ENCODE measurements around the gene IL17B. TPM values are rescaled to one million over a fixed set of nuclear protein-coding genes. Genes with fewer than 3 reads are reported as not detected.

Gene IL17B
- total and polyA plus RNA-seq, 2 of the 13 experiments (the other 11 are each of a cell fraction or from before 2014, with no cell fraction given), result 0.29 to 2.6 TPM

- no TSS peak for BruUV-seq (replicated peaks)
- Histone ChIP-seq H4K20me1 (ENCODE audit: insufficient read depth, low read length) (no peaks in the 10 kb centered on the region), H2AFZ (ENCODE audit: low read length) (no peak overlapping the region), H3K27ac (ENCODE audit: extremely low read length, insufficient read depth, low read length) (no peak overlapping the region), H3K9me3 (ENCODE audit: low read length) (no peaks in the 10 kb centered on the region), H3K36me3 (replicated peaks in 1 of 2; ENCODE audit: control insufficient read depth in 1 of 2, insufficient read depth in 2 of 2, low read length in 2 of 2) (no peaks in the 10 kb centered on the region), H3K9ac (ENCODE audit: insufficient read depth, low read depth, low read length) (no peak overlapping the region), H3K4me3 (replicated peaks in 1 of 3; ENCODE audit: insufficient read depth in 1 of 3, low read depth in 2 of 3, low read length in 3 of 3) (no peak overlapping the region), H3K27me3 (ENCODE audit: control insufficient read depth in 1 of 2, insufficient read depth in 2 of 2, low read length in 2 of 2) (0 out of 5 replicates have a peak, but pooled peaks cover 0 to 3% of the 10 kb centered on the region in 2 experiments), H3K79me2 (ENCODE audit: insufficient read depth, low read length) (no peaks in the 10 kb centered on the region), H3K4me2 (ENCODE audit: low read depth, low read length) (no peak overlapping the region), H3K4me1 (ENCODE audit: insufficient read depth, low read length) (peaks cover 76% of the 10 kb centered on the region)
- TF ChIP-seq ZFYVE20 (CRISPR knock-in tag; IDR thresholded peaks at IDR 0.05; ENCODE audit: borderline replicate concordance, low read depth) (no peak), SETDB1 (CRISPR knock-in tag; IDR thresholded peaks at IDR 0.05; ENCODE audit: borderline replicate concordance) (no peak), ZNF446 (CRISPR knock-in tag; IDR thresholded peaks at IDR 0.05) (no peak), ZNF749 (CRISPR knock-in tag; IDR thresholded peaks at IDR 0.05; ENCODE audit: borderline replicate concordance) (no peak), ZNF7 (CRISPR knock-in tag; IDR thresholded peaks at IDR 0.05) (no peak), CCDC6 (CRISPR knock-in tag; IDR thresholded peaks at IDR 0.05) (no peak), ZNF12 (CRISPR knock-in tag; IDR thresholded peaks at IDR 0.05) (no peak), ZNF501 (CRISPR knock-in tag; IDR thresholded peaks at IDR 0.05) (no peak), ZNF747 (CRISPR knock-in tag; IDR thresholded peaks at IDR 0.05; ENCODE audit: borderline replicate concordance) (no peak), PAWR (CRISPR knock-in tag; IDR thresholded peaks at IDR 0.05; ENCODE audit: borderline replicate concordance) (no peak), RAD21 (CRISPR knock-in tag; IDR thresholded peaks at IDR 0.05) (no peak), RBFOX2 (IDR thresholded peaks at IDR 0.05; ENCODE audit: low read depth, low read length) (no peak), SP2 (CRISPR knock-in tag; IDR thresholded peaks at IDR 0.05) (no peak), RAD51 (IDR thresholded peaks at IDR 0.05; ENCODE audit: borderline replicate concordance) (no peak)
- DNase-seq (ENCODE audit: low spot score) (no peak), ATAC-seq (no peak), FAIRE-seq (no peak)
- ChIA-PET POLR2A (no interaction called here), CTCF (ENCODE audit: low intra/inter-chr PET ratio, low total read pairs) (no interaction called here)
- in situ Hi-C loops (cut with HindIII; ENCODE audit: extremely low pct_ligation_motif_present, low pct_unique_long_range_greater_than_20kb), result no loop called here
- WGBS (ENCODE audit: low lambda C conversion rate), result 60% methylated on average over 8 of the region's 8 CpGs
- intact Hi-C loops (cut with micrococcal nuclease; ENCODE audit: unreplicated experiment), result no loop called here
These were observed 38.1 kb upstream of the IL17B start for GRCh38 chr5:149416987-149417710.
